C4-2B (cell line): Measurements from ENCODE around the gene JUP.

Source experiments
- ZFX ChIP-seq: fragments of 450-650 bp; IDR thresholded peaks from 2 replicates; pipeline ENCODE4 v1.6.1; 2017
- TF ChIP-seq, protein P1 (sequence below): fragments of 450-650 bp; conservative IDR thresholded peaks from 2 replicates; pipeline ENCODE4 v1.5.1; 2017; ENCODE audit warnings: mild to moderate bottlenecking

DNA sequence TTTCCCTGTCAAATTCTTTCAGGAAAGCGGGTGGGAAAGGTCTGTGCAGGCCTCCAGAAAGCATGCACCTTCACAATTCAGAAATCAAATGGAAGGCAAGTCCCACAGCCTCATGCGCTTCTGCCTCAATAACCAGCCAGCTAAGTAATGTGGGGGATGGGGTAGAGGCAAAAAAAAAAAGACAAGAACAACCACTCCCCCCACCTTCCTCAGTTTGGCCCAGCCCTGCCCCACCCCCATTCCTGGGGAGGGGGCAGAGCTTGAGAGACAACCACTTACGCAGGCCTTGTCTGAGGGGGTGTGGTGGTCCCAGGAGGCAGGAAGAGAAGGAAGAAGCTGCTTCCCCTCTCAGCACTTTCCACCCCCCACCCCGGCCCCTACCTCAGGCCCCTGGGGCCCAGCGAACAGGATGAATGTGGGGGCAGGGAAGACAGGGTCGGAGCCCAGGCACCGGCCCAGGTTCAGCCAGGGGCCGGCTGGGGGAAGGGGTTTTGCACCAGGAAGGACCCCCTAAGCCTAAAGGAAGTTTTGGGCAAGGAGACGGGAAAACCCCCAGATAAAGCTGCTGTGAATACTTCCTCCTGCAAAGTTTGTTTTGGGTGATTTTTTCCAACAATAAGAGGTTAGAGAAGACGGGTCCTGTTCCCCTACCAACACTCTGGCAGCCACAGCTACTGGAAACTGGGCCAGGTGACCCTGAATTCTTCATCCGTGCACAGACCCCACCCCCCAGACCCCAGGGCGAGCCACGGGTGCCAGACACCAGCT, 1.2 kb downstream of the JUP start:
- TF ChIP-seq ZFX: no peak
- TF ChIP-seq, protein P1, sequence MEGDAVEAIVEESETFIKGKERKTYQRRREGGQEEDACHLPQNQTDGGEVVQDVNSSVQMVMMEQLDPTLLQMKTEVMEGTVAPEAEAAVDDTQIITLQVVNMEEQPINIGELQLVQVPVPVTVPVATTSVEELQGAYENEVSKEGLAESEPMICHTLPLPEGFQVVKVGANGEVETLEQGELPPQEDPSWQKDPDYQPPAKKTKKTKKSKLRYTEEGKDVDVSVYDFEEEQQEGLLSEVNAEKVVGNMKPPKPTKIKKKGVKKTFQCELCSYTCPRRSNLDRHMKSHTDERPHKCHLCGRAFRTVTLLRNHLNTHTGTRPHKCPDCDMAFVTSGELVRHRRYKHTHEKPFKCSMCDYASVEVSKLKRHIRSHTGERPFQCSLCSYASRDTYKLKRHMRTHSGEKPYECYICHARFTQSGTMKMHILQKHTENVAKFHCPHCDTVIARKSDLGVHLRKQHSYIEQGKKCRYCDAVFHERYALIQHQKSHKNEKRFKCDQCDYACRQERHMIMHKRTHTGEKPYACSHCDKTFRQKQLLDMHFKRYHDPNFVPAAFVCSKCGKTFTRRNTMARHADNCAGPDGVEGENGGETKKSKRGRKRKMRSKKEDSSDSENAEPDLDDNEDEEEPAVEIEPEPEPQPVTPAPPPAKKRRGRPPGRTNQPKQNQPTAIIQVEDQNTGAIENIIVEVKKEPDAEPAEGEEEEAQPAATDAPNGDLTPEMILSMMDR: no peak
